Calu3 (cell line): Measurements from ENCODE around the gene PSTPIP1. TPM values are rescaled to one million over a fixed set of nuclear protein-coding genes. Genes with fewer than 3 reads are reported as not detected.

Source experiments
- BruUV-seq: library from RNA; stranded (reverse); fragments of 400-500 nt; replicated peaks from 2 replicates; lab custom pipeline; 2021; lab: Mats Ljungman, UMichigan
- CTCF ChIA-PET: fragments of 300-600 bp; sonication (Branson Sonifier 250); formaldehyde crosslinking; loops from one replicate; lab custom pipeline; 2022; ENCODE audit warnings: antibody characterized with exemption; lab: Charles Lee
- DNase-seq: peaks from one replicate; pipeline ENCODE4 v3.0.0; 2022
- H3K27ac Mint-ChIP-seq: one replicate; pipeline ENCODE4 v1.8.0; 2022; ENCODE audit warnings: mixed read lengths; ENCODE audit not compliant: unreplicated experiment
- H3K27me3 Mint-ChIP-seq: one replicate; pipeline ENCODE4 v1.8.0; 2022; ENCODE audit warnings: mixed read lengths; ENCODE audit not compliant: unreplicated experiment
- H3K36me3 Mint-ChIP-seq: one replicate; pipeline ENCODE4 v1.8.0; 2022; ENCODE audit warnings: mild to moderate bottlenecking, moderate library complexity, mixed read lengths; ENCODE audit not compliant: insufficient read depth, unreplicated experiment
- H3K4me1 Mint-ChIP-seq: one replicate; pipeline ENCODE4 v1.8.0; 2022; ENCODE audit warnings: mild to moderate bottlenecking, low read depth, mixed read lengths; ENCODE audit not compliant: unreplicated experiment
- H3K4me3 Mint-ChIP-seq: one replicate; pipeline ENCODE4 v1.8.0; 2022; ENCODE audit warnings: mild to moderate bottlenecking, low read depth, moderate library complexity, mixed read lengths; ENCODE audit not compliant: unreplicated experiment
- H3K9me3 Mint-ChIP-seq: one replicate; pipeline ENCODE4 v1.8.0; 2022; ENCODE audit warnings: low read depth, mixed read lengths; ENCODE audit not compliant: unreplicated experiment
- intact Hi-C: fragments of 100-400 bp; cut with micrococcal nuclease; formaldehyde crosslinking; loops from one replicate; pipeline ENCODE4 v1.10.0; 2022; ENCODE audit not compliant: unreplicated experiment
- total RNA-seq: library from RNA; stranded (reverse); gene quantifications from 2 replicates; pipeline ENCODE4 v1.2.3, GENCODE V29; 2022
- TF ChIP-seq, protein P1 (sequence below): fragments of 200-600 bp; IDR thresholded peaks from one replicate; pipeline ENCODE4 v1.8.0; 2022; ENCODE audit warnings: antibody characterized with exemption; ENCODE audit not compliant: unreplicated experiment

PSTPIP1 gene
- total RNA-seq, 1 experiment from 2014 or later: not detected

DNA sequence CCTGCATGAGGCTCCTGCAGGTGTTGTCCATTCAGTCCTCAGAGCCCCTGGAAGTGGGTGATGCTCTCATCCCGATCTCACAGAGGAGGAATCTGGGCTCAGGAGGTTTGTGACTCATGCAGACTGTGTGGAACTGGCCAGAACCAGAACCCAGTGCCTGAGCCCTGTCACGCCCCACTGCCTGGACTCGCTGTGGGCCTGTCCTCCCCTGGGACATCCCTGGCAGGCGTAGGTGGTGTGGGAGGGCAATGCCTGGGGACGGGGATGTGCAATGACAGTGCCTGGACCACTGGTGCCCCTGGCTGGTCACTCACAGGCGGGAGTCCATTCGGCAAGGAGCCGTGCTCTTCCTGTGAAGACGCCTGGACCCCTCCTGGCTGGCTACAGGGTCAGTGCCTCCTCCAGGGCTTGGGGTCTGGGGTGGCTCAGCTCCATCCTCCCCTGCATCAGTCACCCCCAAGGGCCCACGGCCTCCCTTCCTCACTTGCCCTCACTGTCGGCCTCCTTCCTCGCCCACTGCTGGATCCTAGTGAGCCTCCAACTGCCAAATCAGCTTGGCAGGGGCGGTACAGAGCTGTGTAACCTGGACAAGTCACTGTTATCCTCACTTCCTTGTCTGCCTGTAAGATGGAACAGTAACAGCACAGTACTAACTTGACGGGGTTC is 14.9 kb downstream of the PSTPIP1 start:
- Mint-ChIP-seq H3K36me3 (peaks cover 5% of the 10 kb centered on the region), H3K27me3 (peaks cover 77% of the 10 kb centered on the region), H3K9me3 (no peaks in the 10 kb centered on the region), H3K27ac (no peak overlapping the region), H3K4me3 (no peak overlapping the region), H3K4me1 (no peaks in the 10 kb centered on the region)
- intact Hi-C loops: no loop called here
- no TSS peak for BruUV-seq
- TF ChIP-seq, protein P1, sequence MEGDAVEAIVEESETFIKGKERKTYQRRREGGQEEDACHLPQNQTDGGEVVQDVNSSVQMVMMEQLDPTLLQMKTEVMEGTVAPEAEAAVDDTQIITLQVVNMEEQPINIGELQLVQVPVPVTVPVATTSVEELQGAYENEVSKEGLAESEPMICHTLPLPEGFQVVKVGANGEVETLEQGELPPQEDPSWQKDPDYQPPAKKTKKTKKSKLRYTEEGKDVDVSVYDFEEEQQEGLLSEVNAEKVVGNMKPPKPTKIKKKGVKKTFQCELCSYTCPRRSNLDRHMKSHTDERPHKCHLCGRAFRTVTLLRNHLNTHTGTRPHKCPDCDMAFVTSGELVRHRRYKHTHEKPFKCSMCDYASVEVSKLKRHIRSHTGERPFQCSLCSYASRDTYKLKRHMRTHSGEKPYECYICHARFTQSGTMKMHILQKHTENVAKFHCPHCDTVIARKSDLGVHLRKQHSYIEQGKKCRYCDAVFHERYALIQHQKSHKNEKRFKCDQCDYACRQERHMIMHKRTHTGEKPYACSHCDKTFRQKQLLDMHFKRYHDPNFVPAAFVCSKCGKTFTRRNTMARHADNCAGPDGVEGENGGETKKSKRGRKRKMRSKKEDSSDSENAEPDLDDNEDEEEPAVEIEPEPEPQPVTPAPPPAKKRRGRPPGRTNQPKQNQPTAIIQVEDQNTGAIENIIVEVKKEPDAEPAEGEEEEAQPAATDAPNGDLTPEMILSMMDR: no peak
- DNase-seq: no peak
- CTCF ChIA-PET: no interaction called here

DNA sequence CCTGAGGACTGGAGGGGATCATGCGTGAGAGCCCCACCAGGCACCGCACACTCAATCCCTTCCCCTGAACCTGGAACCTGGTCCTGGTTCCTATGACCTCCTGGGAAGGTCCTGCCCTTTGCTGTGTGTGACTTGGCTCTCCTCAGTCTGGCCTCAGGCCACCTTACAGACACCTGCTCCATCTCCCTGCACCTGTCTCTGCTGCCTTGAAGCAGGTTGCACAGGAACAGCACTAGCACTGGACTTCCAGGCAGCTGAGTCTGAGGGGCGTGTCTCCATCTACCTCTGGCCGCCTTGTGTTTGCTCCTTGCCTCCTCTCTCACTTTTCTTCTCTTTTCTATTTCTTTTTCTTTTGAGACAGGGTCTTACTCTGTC is 15.4 kb downstream of the PSTPIP1 start:
- no TSS peak for BruUV-seq
- Mint-ChIP-seq H3K27ac (no peak overlapping the region), H3K9me3 (no peaks in the 10 kb centered on the region), H3K27me3 (peaks cover 77% of the 10 kb centered on the region), H3K4me1 (no peaks in the 10 kb centered on the region), H3K36me3 (peaks cover 5% of the 10 kb centered on the region), H3K4me3 (no peak overlapping the region)
- CTCF ChIA-PET: no interaction called here
- no peak for DNase-seq
- TF ChIP-seq, protein P1: no peak
- intact Hi-C loops: no loop called here

DNA sequence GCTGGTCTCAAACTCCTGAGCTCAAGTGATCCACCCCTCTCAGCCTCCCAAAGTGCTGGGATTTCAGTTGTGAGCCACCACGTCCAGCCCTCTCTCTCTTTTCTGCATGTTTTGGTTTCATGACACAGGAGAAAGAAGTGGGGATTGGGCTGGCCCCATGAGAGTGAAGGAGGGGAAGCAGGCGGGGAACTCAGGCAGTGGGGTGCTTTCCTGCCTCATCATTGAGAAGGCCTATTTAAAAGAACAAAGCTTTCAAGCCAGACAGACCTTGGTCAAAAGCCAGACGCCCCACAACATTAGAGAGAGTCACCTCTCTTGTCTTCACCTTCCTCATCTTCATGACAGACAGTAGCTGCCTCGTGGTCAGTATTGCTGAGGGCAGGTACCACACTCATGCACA is 15.9 kb downstream of the PSTPIP1 start:
- BruUV-seq: no TSS peak
- DNase-seq: no peak
- intact Hi-C loops: no loop called here
- Mint-ChIP-seq H3K36me3 (peaks cover 5% of the 10 kb centered on the region), H3K27ac (no peak overlapping the region), H3K9me3 (no peaks in the 10 kb centered on the region), H3K27me3 (peaks cover 77% of the 10 kb centered on the region), H3K4me3 (no peak overlapping the region), H3K4me1 (no peaks in the 10 kb centered on the region)
- CTCF ChIA-PET: no interaction called here
- TF ChIP-seq, protein P1: no peak

DNA sequence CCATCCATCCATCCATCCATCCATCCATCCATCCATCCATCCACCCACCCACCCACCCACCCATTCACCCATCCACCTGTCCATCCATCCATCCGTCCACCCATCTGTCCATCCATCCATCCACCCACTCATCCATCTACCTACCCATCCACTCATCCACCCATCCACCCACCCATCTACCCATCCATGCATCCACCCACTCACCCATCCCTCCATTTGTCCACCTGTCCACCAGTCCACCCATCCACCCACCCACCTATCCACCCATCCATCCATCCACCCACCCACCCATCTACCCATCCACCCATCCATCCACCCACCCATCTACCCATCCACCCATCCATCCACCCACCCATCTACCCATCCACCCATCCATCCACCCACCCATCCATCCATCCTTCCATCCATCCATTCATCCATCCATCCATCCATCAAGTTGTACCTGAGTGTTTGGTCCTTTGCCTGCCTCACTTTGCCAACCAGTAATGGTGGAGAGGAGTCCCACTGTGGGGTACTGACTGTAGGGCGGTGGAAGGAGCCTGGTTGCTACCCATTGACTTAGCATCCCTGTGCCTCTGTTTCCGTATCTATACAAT is 17.3 kb downstream of the PSTPIP1 start:
- Mint-ChIP-seq H3K4me1 (no peaks in the 10 kb centered on the region), H3K36me3 (peaks cover 5% of the 10 kb centered on the region), H3K27ac (no peak overlapping the region), H3K4me3 (no peak overlapping the region), H3K27me3 (peaks cover 78% of the 10 kb centered on the region), H3K9me3 (no peaks in the 10 kb centered on the region)
- no TSS peak for BruUV-seq
- DNase-seq: no peak
- TF ChIP-seq, protein P1: no peak
- CTCF ChIA-PET: no interaction called here
- intact Hi-C loops: no loop called here
